Stimulated activated CD8-positive, alpha-beta memory T cell treated with anti-CD3 and anti-CD28 coated beads, Interleukin-12 subunit alpha, Interleukin-12 subunit beta, amount 100 ng/mL, for 24 hours (primary cell): ENCODE results near the gene PIK3C2G.
"Not testable (repeated sequence)": the region's sequence is repeated elsewhere in the genome, so short reads cannot be mapped to it uniquely, and the experiment has no call there.

Experiments used
- DNase-seq: peaks from one replicate; pipeline ENCODE4 v3.0.0-alpha.2; 2020; ENCODE audit errors: extremely low read depth

The PIK3C2G gene

GRCh38 chr12:18261273-18261672 lies at the start of gene PIK3C2G:
TSS of gene PIK3C2G (plus strand) at chr12:18261518. CDS start at chr12:18282082, 20,564 bp downstream.
- DNase-seq = no peak

GRCh38 chr12:18217966-18218365 lies 43.4 kb upstream of the PIK3C2G start:
- DNase-seq = no peak

DNA sequence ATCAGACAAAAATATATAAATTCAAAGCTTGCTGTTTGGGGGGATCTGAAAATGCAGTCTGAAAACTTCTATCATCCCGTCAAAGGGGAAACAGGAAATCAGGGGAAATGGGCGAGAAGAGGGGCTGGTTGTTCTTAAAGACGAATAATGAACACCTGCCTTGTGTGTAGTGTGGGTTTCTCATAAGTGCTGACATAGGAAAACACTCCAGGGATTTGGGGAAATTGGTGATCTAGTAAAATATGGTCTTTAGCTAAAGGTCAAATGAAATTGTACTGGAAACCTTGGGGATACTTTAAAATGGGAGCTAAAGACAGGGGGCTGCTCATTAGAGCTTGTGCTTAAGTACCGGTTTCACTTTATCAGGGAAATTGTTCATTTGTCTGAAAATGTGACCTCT lies 39.6 kb upstream of the PIK3C2G start:
- DNase-seq = no peak

DNA sequence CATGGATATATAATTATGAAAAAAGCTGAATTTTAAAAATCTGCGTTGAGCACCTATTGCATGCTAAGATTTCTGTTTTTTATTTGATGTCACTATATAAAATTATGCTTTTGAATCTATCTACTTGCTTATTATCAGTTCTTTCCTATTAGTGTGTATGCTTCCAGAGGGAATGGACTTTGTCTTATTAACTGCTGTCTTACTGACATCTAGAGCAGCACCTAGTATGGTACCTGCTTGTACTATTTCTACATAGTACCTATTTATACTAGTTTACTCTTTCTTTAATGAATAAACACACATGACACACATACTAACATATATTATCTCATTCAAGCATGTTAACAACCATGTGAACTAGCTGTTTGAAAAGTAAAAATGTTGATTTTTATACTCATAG lies 38.6 kb upstream of the PIK3C2G start:
- DNase-seq = no peak

- DNase-seq = no peak
Measured at GRCh38 chr12:18224745-18225144, 36.6 kb upstream of the PIK3C2G start.

- no peak for DNase-seq
Measured at GRCh38 chr12:18239526-18239925, 21.8 kb upstream of the PIK3C2G start.

DNA sequence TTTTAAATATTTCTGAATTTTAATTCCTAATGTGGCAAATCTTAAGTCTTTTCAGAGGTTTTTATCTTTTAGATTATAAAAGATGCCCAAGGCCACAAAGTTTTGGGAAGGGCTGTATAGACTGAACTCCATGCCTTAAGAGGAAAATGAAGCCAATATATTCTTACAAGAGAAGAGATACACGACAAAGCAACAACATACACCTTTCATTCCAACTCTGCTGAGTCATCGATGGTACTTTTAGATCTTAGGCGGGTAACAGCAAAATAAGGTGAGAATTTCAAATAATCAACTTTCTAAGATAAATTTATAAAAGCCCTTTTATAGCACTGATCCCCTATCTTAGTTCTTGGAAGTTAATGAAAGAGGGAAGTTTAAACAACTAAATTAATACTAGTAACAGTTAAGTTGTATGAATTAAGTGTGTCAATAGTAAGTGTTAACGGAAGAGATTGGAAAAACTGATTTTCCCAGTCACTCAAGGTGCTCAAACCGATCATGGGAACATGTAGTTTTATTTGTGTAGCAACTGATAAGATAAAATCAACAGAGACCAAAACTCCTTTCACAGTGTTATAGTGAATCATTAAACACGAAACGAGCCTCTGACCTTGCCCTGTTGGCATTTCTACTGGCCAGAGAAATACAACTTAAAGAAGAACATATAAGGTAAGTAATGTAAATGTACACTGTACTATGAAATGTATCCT lies 18.8 kb upstream of the PIK3C2G start:
- DNase-seq = no peak

- no peak for DNase-seq
Measured at GRCh38 chr12:18243238-18243637, 18.1 kb upstream of the PIK3C2G start.

DNA sequence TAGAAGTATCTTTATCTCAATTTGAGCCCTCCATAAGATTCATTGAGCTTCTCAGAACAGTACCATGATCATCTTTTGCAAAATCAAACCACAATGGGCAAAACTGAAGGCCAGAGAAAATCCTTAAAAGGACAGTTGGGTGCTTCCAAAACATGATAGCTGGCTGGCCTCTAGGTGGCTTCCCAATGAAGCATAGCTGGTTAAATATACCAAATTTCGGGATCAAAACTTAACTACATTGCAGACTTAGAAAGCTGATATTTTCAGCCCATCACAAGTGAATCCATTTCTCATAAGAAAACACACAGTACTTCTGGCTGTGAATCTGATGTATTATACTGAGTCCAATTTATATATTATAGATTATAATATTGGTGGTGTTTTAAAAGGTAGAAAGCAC lies 15.3 kb upstream of the PIK3C2G start:
- DNase-seq = no peak

- DNase-seq = no peak
Measured at GRCh38 chr12:18250313-18250916, 10.9 kb upstream of the PIK3C2G start.

DNA sequence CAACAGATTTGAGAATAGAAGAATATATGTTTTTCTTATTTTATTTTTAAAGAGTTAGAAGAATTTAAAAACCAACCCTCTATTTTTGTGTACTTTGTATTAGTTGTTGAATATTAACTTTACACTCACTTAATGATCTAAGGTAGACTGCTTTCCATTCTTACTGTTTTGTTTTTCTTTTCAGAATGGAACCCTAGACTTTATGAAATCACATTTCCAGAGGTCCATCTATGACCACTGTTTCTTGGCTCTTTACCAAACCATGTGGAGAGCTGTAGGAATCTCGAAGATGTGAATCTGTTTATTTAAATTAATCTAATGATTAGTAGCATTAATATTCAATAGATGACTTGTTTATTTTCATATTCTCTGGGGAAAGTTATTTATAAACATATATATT lies 7.2 kb upstream of the PIK3C2G start:
- DNase-seq = no peak

GRCh38 chr12:18255004-18255403 lies 6.3 kb upstream of the PIK3C2G start:
- not testable (repeated sequence) for DNase-seq

DNA sequence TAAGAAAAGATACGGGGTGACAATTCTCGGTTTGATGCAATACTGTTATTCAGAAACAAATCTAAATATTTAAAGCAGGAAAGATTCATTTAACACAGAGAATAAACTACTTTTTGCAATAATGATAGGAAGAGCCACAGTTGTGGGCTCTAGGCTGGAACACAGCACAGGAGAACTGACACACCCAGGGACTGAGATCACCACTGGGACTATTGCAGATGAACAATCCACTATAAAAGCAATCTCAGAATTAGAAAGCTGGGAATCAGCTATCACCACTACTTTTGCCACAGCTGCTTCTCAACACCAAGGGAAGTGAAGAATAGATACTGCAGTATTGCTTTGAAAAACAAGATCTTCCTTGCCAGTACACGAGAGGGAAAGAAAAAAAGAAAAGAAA lies 4.1 kb upstream of the PIK3C2G start:
- DNase-seq = no peak

DNA sequence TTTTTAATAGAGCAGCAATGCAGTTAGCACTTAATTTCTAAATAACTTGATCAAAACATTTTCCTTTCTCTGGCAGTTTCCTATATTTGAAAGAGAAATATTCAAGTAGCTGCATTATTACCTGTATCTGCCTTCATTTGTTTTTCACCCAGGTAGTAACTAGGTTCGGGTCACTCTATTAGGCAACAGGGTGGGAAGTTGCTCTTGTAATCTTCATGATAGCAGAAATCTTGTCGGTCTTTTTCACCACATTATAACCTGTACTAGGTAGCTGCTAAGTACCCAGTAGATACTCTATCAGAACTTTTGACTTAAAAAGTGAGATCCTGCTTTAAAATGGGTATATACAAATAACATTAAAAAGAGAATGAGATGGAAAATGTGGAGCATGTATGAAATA lies 2.4 kb upstream of the PIK3C2G start:
- DNase-seq = no peak

- DNase-seq = no peak
Measured at GRCh38 chr12:18259906-18260682, 1.2 kb upstream of the PIK3C2G start.

DNA sequence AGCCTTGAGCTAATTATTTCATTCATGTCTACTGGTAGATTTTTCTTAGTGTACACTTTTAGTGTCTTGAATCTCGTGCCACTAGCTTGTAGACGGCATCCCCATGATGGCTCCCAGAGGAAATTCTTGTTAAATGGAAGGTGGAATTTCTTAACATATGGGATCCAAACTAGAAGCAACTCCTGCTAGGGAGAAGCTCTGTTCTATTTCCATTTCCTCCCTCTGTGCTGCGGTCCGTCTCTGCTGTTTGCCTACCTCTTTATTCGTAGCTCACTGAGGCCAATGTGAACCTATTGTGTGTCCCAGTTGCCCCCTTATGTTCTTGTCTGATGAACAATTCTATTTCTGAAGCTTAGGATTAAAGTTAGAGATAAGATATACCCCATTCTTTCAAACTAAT lies 588 bp downstream of the PIK3C2G start:
- no peak for DNase-seq

GRCh38 chr12:18262514-18262913 lies 1.2 kb downstream of the PIK3C2G start:
- DNase-seq = no peak

GRCh38 chr12:18264581-18265075 lies 3.3 kb downstream of the PIK3C2G start:
- no peak for DNase-seq

GRCh38 chr12:18267427-18268099 lies 6.2 kb downstream of the PIK3C2G start:
- no peak for DNase-seq

GRCh38 chr12:18270958-18271460 lies 9.7 kb downstream of the PIK3C2G start:
- no peak for DNase-seq

DNA sequence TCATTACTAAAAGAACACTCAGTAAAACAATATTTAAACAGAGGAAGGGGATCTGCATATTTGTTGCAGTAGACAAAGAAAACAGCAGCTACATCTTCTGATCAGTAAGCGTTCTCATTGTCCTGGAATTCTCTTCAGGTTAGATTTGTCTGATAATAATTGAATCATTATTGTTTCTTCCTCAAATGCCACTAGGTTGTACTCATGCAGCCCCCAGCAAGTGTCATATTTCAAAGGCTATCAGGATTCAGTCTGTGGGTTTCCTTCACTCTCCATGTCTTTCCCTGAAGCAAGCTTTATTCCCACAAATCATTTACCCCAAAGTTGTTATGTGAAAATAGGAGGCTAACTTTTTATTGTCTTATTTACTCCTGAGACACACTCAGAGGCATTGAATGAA lies 14.7 kb downstream of the PIK3C2G start:
- DNase-seq = no peak

GRCh38 chr12:18277196-18277595 lies 15.9 kb downstream of the PIK3C2G start:
- no peak for DNase-seq
